HG03469 (cell line): ENCODE measurements around the gene ARHGAP35.
"Not testable (repeated sequence)": the region's sequence is repeated elsewhere in the genome, so short reads cannot be mapped to it uniquely, and the experiment has no call there.

Source experiments
- ATAC-seq: cut with Tn5 transposase; IDR thresholded peaks from one replicate; pipeline ENCODE4 v1.9.1; 2021; ENCODE audit warnings: mild to moderate bottlenecking, moderate library complexity, moderate number of reproducible peaks; ENCODE audit not compliant: unreplicated experiment

ARHGAP35 gene

DNA sequence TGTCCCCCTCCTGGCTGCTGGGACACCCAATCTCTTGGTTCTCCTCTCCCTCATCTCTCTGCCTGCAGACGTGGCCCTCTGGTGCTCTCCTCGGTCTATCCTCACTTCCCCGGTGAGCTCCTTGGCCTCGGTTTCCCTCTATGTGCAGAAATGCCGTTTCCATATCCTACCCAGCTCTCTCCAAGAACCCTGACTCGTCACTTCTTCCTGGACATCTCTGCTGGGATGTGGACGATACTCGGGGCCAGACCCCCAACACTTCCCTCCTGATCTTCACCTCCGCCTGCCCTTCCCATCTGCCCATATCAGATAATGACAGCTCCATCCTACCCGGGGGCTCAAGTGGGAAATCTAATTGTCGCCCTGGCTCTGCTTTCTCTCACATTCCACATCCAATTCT, 18.0 kb upstream of the ARHGAP35 start:
- ATAC-seq: no peak

DNA sequence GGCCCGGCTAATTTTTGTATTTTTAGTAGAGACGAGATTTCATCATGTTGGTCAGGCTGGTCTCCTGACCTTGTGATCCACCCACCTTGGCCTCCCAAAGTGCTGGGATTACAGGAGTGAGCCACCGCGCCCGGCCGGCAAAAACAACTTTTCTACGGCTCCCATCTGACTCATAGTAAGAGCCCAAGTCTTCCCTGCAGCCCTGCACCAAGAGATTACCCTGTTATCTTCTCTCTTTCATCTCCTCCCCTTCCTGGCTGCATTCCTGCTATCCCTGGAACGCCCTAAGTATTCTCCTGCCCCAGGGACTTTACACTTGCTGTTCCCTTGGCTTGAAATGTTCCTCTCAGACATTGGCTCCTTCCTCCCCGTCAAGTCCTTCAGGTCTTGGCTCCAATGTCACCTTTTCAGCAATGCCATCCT, 16.7 kb upstream of the ARHGAP35 start:
- ATAC-seq: no peak

DNA sequence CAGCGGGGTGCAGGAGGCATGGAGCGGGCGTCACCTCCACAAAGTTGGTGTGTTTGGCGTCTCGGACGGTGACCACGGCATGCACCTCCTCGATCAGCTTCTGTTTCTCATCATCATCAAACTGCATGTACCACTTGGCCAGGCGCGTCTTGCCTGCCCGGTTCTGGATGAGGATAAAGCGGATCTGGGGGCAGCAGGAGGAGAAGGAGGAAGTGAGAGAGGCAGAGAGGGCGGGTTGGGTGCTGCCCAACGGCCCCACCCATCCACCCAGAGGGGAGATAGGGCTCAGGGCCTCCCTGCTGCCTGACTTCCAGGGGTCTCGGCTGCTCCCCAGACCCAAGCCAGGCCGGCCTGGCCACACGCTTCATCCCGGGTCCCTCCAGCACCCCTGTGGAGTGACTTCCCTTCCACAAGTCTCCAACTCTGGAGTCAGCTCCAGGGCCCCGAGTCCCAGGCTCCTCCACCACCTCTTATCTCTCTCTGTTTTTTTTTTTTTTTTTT, 14.8 kb upstream of the ARHGAP35 start:
- no peak for ATAC-seq

DNA sequence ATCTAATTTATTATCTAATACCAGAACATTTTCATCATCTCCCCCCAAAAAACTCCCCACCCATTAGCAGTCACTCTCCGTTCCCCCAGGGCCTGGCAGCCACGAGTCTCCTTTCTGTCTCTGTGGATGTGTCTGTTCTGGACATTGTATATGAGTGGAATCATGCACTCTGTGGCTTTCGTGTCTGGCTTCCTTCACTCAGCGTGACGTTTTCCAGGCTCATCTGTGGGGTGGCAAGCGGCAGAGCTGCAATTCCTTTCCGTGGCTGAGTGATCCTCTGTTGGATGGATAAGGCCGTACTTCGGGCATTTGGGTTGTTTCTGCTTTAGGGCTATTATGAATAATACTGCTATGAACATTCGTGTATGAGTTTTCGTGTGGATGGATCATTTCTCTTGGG, 13.3 kb upstream of the ARHGAP35 start:
- ATAC-seq: no peak

DNA sequence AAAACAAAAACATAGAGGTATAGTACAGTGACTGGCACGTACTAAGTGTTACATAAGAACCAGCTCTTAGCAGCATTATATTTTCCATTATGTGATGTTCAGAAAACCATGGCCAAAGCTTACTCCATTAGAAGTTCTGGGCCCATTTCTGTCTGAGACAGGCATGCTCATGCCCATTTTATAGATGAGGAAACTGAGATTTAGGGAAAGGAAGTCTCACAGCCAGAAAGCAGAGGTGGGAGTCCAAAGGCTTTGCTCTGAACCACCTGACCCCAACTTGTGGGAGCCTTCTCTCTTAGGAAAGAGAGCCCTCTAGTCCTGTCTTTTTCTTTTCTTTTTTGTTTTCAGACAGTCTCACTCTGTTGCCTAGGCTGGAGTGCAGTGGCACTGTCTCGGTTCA, 12.4 kb upstream of the ARHGAP35 start:
- ATAC-seq: no peak

DNA sequence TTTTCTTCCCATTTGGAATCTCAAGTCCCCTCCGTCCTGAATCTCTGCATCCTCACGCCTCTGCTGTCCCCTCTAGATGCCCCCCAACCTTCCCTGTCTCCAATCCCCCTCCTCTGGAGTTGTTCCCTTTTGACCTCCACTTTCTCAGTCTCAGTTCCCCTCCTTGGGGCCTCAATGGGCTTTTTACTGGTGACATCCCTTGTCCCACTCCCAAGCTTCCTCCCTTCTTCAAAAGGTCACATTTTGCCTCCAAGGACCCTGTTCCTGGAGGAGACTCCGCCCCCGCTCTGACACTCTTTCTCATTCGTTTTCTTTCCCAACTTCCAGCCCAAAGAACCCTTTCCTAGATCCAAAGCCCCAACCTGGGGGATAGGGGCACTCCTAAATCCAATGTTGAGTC, 11.2 kb upstream of the ARHGAP35 start:
- no peak for ATAC-seq

DNA sequence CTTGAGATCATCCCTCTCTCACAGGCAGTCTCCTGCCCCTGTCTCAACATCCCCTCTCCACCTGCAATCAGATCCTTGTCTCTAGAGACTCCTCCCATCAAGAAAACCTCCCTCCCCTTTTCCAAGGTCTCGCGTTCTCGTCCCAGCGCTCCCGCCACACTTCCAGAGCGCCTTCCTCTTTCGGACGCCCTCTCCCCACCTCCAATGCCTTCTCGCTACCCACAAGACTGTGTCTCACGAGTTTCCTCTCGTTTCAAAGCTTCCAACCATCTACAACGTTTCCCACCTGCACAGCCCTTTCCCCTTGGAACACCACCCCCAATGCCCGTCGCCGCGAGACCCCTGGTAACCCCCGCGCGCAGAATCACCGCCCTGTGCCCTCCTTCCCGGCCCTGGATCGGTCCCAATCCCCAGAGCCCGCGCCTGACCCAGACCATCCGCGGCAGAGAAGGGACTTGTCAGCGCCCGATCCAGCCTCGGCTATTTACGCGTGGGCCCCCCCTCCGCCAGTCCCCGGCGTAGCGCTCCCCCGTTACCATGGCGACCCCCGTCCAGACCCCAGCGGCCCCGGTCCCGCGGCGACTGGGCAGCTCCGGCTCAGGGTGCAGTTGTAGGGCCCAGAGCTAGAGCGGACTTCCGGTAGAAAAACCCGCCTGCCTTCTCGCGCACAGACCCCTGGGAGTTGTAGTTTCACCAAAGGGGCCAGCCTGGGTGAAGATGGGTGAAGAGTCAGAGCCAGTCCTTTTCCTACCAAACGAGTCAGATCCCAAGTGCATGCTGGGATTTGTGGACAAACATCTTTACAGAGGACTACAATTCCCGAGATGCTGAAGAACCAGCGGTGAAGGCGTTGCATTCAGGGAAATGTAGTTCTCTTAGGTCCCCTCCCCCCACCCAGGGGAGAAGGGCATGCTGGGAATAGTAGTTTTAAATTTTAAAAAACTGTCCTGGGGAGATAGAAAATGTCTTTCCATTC, 10.3 kb upstream of the ARHGAP35 start, which contains the start of gene AP2S1:
Gene AP2S1 (minus strand): TSS at position 619 of the 976 bp plus-strand sequence. CDS start 80 bp downstream, at position 539.
- ATAC-seq: peak; percentile 86

DNA sequence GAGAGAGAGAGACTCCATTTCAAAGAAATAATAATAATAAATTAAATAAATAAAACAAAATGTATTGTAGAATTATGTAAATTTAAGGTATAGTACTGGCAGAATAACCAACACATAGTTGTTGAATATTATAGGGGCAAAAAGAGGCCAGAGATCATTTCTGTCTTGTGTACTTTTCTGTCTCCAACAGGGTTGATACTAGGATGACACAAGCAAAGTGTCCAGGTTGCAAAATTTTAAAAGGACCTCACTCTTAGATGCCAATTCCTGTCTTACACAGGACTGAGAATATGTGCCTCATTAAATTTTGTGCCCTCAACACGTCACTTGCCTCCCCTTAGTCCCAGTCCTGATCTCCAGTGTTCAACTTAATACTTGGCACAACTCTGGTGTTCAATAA, 8.0 kb upstream of the ARHGAP35 start:
- ATAC-seq: no peak

DNA sequence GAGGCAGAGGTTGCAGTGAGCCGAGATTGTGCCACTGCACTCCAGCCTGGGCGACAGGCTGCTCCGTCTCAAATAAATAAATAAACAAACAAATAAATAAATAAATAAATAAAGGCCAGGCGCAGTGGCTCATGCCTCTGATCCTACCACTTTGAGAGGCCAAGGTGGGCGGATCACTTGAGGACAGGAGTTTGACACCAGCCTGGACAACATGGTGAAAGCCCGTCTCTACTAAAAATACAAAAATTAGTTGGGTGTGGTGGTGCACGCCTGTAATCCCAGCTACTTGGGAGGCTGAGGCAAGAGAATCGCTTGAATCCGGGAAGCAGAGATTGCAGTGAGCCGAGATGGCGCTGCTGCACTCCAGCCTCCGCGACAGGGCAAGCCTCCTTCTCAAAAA, 6.1 kb upstream of the ARHGAP35 start:
- ATAC-seq: not testable (repeated sequence)

DNA sequence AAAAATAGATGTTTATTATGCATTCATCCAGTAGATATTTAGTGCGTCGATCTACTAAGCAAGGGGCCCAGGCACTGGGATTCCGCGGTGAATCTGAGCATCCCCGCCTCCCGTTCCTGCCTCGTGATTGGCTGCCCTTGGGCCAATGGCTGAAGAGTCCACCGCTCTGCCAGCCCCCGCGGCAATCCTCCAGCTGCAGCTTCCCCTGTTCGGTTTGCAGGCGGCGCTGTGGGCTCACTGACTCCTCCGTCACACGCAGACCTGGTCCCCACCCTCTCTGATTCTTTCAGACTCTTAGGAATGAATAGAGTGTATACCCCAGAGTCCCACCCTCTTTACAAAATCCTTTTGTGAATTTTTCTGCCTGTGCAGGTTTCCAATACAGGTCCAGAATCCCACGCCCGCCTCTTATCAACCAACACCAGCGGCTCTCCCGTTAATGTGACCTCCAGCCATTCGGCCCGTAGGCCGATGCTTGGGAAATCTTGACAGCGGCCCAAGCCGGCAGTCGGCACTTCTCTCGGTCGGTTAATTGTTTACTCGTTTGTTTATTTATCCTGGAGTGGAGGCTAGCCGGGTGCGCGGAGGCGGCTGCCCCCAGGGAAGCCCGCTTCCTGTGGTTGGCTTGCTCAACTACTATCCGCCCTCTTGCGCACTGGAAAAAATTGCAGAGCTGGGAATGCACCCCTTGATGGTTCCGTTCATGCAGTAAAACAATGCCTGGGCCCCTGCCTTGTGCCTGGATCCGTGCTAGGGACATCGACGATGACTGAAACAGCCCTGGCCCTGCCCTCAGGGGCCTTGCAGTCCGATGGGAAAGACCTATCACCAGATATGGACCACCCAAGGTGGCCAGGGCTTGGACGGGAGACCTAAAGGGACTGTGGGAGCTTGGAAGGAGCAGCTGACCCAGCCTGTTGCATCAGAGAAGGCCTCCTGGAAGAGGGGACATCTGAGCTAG, 4.5 kb upstream of the ARHGAP35 start:
- ATAC-seq: no peak

DNA sequence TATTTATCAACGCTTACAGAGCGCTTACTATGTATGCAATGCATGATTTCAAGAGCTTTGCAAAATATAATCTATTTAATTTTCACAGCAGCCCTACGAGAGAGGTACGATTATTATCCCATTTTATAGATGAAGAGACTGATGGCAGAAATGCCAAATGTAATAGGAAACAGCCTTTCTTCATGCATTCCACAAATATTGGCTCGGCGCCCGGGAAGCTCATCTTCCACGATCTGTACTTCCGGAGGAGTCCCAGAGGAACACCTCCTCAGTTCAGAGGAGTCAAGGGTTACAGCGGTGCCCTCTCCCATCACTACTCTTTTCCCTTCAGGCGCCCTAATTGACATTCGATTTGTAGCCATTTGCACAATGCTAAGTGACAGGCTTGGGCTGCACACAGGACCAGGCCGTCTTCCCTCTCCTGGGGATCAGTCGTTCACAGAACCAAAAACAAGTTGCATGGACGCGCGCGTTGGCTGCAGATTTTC, 1.1 kb upstream of the ARHGAP35 start:
- ATAC-seq: no peak

DNA sequence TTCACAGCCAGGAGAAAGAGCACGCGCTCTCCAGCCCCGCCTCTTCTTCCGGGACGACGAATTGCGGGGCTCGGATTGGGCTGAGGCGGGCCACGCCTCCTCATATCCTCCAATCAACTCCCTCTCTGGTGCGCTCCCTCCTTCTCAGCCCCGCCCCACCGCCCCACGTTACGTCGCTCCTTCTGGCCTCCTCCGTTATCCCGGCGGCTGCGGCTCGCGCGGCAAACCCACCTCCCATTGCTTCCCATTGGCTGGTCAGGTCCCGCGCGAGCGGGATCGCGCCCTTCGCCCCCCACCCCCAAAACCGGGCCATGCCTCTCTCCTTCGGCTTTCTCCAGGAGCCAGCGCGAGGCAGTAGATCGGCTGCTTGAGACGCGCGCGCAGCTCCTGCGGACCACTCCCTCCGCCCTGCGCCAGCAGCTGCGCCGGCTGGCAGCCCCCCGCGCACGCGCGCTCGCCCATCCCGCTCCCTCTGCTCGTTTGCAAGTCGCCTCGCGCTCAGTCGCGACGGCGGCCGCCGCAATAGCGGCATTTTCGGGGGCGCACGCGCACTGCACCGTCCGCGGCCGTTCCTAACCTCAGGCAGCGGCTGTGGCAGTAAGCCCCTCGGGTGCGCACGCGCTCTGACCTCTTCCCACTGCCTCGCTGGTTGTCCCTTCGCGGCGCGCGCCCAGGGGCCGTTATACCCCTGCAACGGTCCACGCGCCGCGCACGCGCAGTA, 512 bp upstream of the ARHGAP35 start:
- peak; percentile 49 for ATAC-seq

DNA sequence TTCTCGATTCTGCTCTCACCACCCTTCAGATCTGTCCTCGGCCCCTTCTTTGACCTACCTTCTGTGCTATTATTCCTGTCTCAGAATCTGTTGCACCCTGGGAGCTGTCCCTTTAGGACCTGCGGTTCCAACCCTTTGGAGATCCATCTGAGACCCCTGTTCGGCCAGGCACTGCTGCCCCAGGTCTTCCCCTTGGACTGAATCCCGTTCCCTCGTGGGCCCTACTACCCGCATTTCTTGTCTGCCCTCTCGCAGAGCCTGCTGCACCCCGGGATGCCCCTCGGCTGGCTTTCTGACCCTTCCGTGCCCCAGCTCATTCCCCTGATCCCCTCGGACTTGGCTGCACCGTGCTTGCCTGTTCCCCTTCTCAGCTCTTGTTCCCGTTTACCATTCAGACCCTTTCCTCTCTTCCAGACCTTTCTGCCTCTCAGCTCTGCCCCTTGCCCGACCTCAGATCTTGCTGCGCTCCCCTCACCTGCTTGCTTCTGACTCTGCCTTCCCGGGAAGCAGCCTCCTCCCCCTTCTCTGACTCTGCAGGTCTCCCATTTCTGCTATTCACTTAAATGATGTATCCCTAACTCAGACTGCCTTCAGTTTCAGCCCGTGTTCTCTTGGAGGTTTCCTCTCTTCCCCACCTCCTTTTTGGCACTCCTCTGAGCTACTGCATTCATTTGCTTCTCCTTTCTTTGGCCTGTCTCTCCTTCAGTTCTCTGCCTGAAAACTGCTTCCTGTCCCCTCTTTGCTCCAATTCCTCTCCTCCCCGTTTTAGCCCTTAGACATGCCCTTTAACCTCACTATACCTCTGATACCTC, 1.1 kb downstream of the ARHGAP35 start:
- no peak for ATAC-seq

DNA sequence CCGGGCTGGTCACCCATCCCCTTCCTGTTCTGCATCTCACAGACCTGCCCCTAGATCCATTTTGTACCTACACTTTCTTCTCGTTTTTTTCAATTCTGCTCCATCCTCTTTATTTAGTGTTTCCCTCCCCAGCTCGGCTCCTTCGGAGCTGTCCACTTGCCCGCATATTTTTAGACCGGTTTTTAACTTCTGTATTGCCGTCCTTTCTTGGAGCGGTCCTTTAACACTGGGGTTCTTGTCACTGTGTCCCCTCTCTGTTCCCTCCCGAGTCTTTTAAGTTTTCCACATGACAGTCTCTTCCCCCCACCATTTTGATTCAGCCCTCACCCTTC, 1.7 kb downstream of the ARHGAP35 start:
- no peak for ATAC-seq

DNA sequence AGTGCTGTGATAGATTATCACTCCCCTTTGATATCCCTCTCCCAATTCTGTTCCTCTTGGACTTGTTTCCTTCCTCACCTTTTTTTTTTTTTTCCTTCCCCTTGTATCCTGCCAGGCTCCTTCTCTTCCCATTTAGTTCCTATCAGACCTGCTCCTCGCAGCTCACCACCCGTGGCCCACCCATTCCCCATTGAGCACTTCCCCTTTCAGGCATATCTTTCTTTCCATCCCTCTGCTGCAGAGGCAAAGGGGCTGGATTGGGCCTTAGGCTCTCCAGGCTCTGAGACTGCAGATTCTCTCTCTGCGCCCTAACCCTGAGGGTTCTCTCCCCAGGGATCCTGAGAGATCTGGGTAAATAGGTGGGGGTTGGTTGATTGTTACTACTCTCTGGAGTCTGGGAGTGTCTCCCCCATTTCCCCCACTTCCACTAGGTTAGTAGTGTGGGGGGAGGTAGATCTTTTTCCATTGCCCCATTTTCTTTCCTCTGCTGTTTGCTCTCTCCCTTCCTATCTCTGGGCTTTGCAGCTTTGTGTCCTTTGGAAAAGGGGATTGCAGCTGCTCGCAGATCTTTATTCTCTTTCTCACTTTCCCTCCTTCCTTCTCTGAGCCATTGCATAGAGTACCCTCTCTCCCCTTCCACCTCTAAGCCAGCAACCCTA, 2.3 kb downstream of the ARHGAP35 start:
- no peak for ATAC-seq

DNA sequence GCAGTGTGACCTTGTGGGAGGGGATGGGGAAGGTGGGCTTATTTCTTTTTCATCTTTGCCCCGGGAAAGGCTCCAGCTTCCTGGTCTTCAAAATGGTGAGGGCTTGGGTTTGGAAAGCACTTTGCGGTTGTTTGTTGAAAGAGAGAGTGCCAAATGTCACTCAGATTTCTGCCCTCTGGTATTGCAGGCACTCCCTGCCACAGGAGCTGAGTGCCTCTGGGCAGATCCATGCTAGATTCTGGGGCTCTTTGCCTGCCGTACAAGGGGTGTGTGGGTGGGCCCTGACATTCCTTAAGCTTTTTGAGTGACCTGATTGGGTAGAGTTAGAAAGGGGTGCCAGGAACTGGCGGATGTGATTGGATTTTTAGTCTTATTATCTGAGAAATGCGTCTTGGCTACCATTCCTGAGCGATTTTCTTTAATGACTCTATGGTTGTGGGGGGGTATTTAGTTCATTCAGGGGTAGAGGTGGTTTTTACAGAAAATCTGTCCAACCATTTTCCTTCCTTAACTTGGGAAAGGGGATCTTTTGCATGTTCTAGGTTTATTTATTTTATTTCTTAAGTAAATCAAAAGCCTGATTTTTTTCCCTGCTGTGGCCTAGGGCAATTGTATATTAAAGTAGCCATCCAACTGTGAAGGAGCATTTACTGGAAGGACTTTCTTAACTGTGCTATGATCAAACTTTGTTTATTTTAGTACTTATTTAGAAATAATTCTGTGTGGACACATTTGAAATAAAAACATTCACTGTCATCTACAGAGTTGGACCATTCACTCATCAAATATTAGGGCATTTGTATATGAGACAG, 3.2 kb downstream of the ARHGAP35 start:
- ATAC-seq: no peak

DNA sequence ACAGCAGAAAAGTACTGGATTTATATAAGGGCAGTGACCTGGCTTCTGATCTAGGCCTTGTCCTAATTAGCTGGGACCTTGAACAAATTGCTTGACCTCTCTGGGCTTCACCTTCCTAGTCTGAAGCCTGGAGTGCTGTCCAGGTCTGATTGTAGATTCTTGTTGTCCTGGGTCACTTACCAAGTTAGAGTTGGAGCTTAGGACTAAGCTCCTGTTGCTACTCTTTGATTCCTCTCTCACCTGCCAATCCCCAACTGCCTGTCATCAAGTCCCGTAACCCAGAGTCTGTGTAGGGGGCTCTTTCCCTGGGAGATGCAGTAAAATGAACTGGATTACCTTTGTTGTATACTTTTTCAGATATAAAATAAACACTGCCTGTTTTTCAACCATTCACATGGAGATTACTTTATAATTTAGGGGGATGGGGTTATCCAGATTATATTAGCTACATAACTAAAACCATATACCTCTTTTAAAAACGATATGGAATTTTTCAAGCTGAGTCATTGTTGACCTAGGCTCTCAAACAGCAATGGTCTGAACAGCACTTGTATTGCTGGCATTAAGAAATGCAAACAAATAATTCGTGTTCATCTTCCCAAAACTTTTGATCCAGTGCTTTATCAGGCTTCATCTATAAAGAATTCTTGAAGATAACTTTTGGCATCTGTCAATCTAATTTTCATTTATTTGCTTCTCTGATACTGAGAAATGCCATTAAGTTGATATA, 5.8 kb downstream of the ARHGAP35 start:
- no peak for ATAC-seq

DNA sequence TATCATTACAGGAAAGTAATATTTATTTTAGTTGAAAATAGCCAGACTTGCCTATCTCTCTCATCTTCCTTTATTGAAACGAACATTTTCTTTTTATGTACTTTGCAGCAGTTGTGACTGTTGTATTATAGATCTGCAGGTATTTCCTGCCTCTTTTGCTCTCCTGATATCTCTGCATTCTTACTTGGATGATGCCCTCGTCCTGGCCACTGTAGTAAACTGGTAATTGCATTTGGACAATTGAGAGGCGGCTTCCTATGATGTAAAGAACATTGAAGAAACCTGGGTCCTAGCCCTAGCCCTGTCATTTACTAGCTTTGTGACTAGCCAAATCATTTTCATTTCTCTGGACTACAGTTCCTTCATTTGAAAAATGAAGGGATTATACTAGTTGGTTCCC, 6.4 kb downstream of the ARHGAP35 start:
- no peak for ATAC-seq
